BE2C (cell line): ENCODE results near the gene JARID2.

Source experiments
- DNase-seq: peaks from one replicate; pipeline ENCODE4 v3.0.0-alpha.2; 2020
- H3K27me3 ChIP-seq: fragments of 250-450 bp; sonication (Bioruptor Pico); 2 replicates; pipeline ENCODE4 v1.5.1; 2020; ENCODE audit warnings: mild to moderate bottlenecking
- H3K36me3 ChIP-seq: fragments of 250-450 bp; sonication (Bioruptor Pico); 2 replicates; pipeline ENCODE4 v1.5.1; 2020; ENCODE audit warnings: mild to moderate bottlenecking
- H3K4me1 ChIP-seq: fragments of 250-450 bp; sonication (Bioruptor Pico); 2 replicates; pipeline ENCODE4 v1.5.1; 2020
- H3K4me3 ChIP-seq: 2 replicates; pipeline ENCODE4 v1.5.1; 2011; ENCODE audit warnings: low read depth, low read length
- H3K9me3 ChIP-seq: fragments of 250-450 bp; sonication (Bioruptor Pico); 2 replicates; pipeline ENCODE4 v1.5.1; 2020
- CTCF ChIP-seq: IDR thresholded peaks from 2 replicates; pipeline ENCODE4 v1.5.1; 2012; ENCODE audit warnings: mild to moderate bottlenecking, low read depth, low read length

JARID2 gene

GRCh38 chr6:15368186-15368585 lies 122.3 kb downstream of the JARID2 start:
- Histone ChIP-seq H3K36me3 (no peaks in the 10 kb centered on the region), H3K9me3 (no peaks in the 10 kb centered on the region), H3K27me3 (no peaks in the 10 kb centered on the region), H3K4me3 (no peak overlapping the region), H3K4me1 (peaks cover 37% of the 10 kb centered on the region)
- no peak for TF ChIP-seq CTCF
- no peak for DNase-seq

- Histone ChIP-seq H3K27me3 (no peaks in the 10 kb centered on the region), H3K4me1 (peaks cover 30% of the 10 kb centered on the region), H3K4me3 (no peak overlapping the region), H3K36me3 (no peaks in the 10 kb centered on the region), H3K9me3 (no peaks in the 10 kb centered on the region)
- no peak for TF ChIP-seq CTCF
- no peak for DNase-seq
Measured at GRCh38 chr6:15368873-15369272, 123.0 kb downstream of the JARID2 start.

GRCh38 chr6:15369838-15370237 lies 124.0 kb downstream of the JARID2 start:
- Histone ChIP-seq H3K9me3 (no peaks in the 10 kb centered on the region), H3K4me3 (no peak overlapping the region), H3K4me1 (peaks cover 21% of the 10 kb centered on the region), H3K27me3 (no peaks in the 10 kb centered on the region), H3K36me3 (peaks cover 5% of the 10 kb centered on the region; the same call in 1 of the 2 replicates)
- DNase-seq: no peak
- no peak for TF ChIP-seq CTCF

GRCh38 chr6:15370733-15371671 lies 125.1 kb downstream of the JARID2 start:
- DNase-seq: no peak
- Histone ChIP-seq H3K4me1 (peaks cover 17% of the 10 kb centered on the region), H3K36me3 (peaks cover 7% of the 10 kb centered on the region; the same call in 1 of the 2 replicates), H3K27me3 (no peaks in the 10 kb centered on the region), H3K9me3 (no peaks in the 10 kb centered on the region), H3K4me3 (no peak overlapping the region)
- TF ChIP-seq CTCF: no peak

GRCh38 chr6:15372932-15373331 lies 127.1 kb downstream of the JARID2 start:
- Histone ChIP-seq H3K4me3 (no peak overlapping the region), H3K4me1 (peaks cover 12% of the 10 kb centered on the region), H3K36me3 (peaks cover 7% of the 10 kb centered on the region; the same call in 1 of the 2 replicates), H3K9me3 (no peaks in the 10 kb centered on the region), H3K27me3 (no peaks in the 10 kb centered on the region)
- no peak for TF ChIP-seq CTCF
- DNase-seq: no peak

- Histone ChIP-seq H3K9me3 (no peaks in the 10 kb centered on the region), H3K36me3 (peaks cover 7% of the 10 kb centered on the region; the same call in 1 of the 2 replicates), H3K4me3 (no peak overlapping the region), H3K27me3 (no peaks in the 10 kb centered on the region), H3K4me1 (peaks cover 21% of the 10 kb centered on the region)
- TF ChIP-seq CTCF: no peak
- no peak for DNase-seq
Measured at GRCh38 chr6:15374119-15374518, 128.2 kb downstream of the JARID2 start.
